ENCODE results near the gene PTPRT. TPM values are rescaled to one million over a fixed set of nuclear protein-coding genes. Genes with fewer than 3 reads are reported as not detected.

The PTPRT gene
- total and polyA plus RNA-seq, 2 of the 4 experiments (the other 2 are of a cell fraction), result not detected

GRCh38 chr20:42656130-42656529, 533.6 kb downstream of the PTPRT start:
- no peaks in the 10 kb centered on the region for H3K9me1 ChIP-seq (ENCODE audit: insufficient read depth, low read length)
- dilution Hi-C loops (cut with HindIII; ENCODE audit: low sequenced_read_pairs, unreplicated experiment) (no loop called here), intact Hi-C loops (cut with micrococcal nuclease) (no loop called here), in situ Hi-C loops (cut with MboI; ENCODE audit: low sequenced_read_pairs) (no loop called here)
- H4K5ac ChIP-seq (ENCODE audit: low read depth, low read length), result no peak overlapping the region
- no peak overlapping the region for H3K9ac ChIP-seq (ENCODE audit: low read depth, low read length)
- no peaks in the 10 kb centered on the region for H3K4me1 ChIP-seq (ENCODE audit: control insufficient read depth, insufficient read depth, low read length)
- H2BK20ac ChIP-seq (ENCODE audit: low read depth, low read length), result no peak overlapping the region
- H3K27me3 ChIP-seq (ENCODE audit: control insufficient read depth, insufficient read depth, low read length), result no peaks in the 10 kb centered on the region
- ATAC-seq (ENCODE audit: low read depth) (no peak), DNase-seq (no peak)
- POLR2A ChIA-PET (ENCODE audit: unreplicated experiment), result no interaction called here
- no peak overlapping the region for H2BK120ac ChIP-seq (ENCODE audit: low read depth, low read length)
- TF ChIP-seq FOS (IDR thresholded peaks at IDR 0.05; ENCODE audit: low read depth, low read length) (no peak), MXI1 (IDR thresholded peaks at IDR 0.05; ENCODE audit: borderline replicate concordance, low read depth, low read length) (no peak), CTCF (conservative IDR thresholded peaks at IDR 0.05; ENCODE audit: low read depth, low read length) (no peak), RFX5 (IDR thresholded peaks at IDR 0.05; ENCODE audit: low read depth, low read length) (no peak), BHLHE40 (IDR thresholded peaks at IDR 0.05; ENCODE audit: low read depth, low read length) (no peak), MAFK (IDR thresholded peaks at IDR 0.05; ENCODE audit: low read depth, low read length) (no peak), NFE2L2 (IDR thresholded peaks at IDR 0.05; ENCODE audit: low read depth, low read length) (no peak), RAD21 (IDR thresholded peaks at IDR 0.05; ENCODE audit: low read length) (no peak), SMC3 (IDR thresholded peaks at IDR 0.05; ENCODE audit: low read depth, low read length) (no peak), CHD1 (IDR thresholded peaks at IDR 0.05; ENCODE audit: low read depth, low read length) (no peak), RCOR1 (IDR thresholded peaks at IDR 0.05; ENCODE audit: insufficient replicate concordance, low read length) (no peak), MAZ (IDR thresholded peaks at IDR 0.05; ENCODE audit: borderline replicate concordance, low read depth, low read length) (no peak)
- no peak overlapping the region for H2AFZ ChIP-seq (replicated peaks; ENCODE audit: low read length, poor library complexity)
- H3K14ac ChIP-seq (replicated peaks; ENCODE audit: low read depth, low read length), result no peak overlapping the region
- no peak overlapping the region for H3K56ac ChIP-seq (ENCODE audit: extremely low read depth, insufficient read depth, low read length)
- no TSS peak for BruUV-seq (replicated peaks)
- H2BK5ac ChIP-seq (ENCODE audit: low read depth, low read length, poor library complexity, severe bottlenecking), result no peak overlapping the region
- CTCF ChIA-PET, result no interaction called here
- no peak overlapping the region for H3K18ac ChIP-seq (ENCODE audit: low read depth, low read length)
- H4K91ac ChIP-seq (ENCODE audit: insufficient read depth, low read depth, low read length), result no peak overlapping the region
- H2BK15ac ChIP-seq (ENCODE audit: low read depth, low read length), result no peak overlapping the region
- H2AK9ac ChIP-seq (replicated peaks; ENCODE audit: low read depth, low read length, poor library complexity), result no peak overlapping the region
- H3K9me3 ChIP-seq (ENCODE audit: control insufficient read depth, insufficient read depth, low read length), result peaks cover 19% of the 10 kb centered on the region
- H3K4me3 ChIP-seq (ENCODE audit: insufficient read depth, low read depth, low read length), result no peak overlapping the region
- H3K4me2 ChIP-seq (ENCODE audit: low read depth, low read length), result no peak overlapping the region
- WGBS, 2 experiments (ENCODE audit: extremely low coverage in 2 of 2, insufficient read length in 1 of 2), result no CpG with 5 or more reads among the region's 2 CpGs
- H3K36me3 ChIP-seq (ENCODE audit: control insufficient read depth, insufficient read depth, low read length), result no peaks in the 10 kb centered on the region
- H3K23ac ChIP-seq (ENCODE audit: low read depth, low read length), result no peak overlapping the region
- no peak overlapping the region for H3K4ac ChIP-seq (ENCODE audit: low read depth, low read length)
- no peak overlapping the region for H3K27ac ChIP-seq (ENCODE audit: insufficient read depth, low read length)
- no peak overlapping the region for H2AK5ac ChIP-seq (ENCODE audit: low read depth, low read length)
- H4K8ac ChIP-seq (ENCODE audit: low read depth in 2 of 2, low read length in 2 of 2), result no peak overlapping the region
- no peaks in the 10 kb centered on the region for H4K20me1 ChIP-seq (ENCODE audit: insufficient read depth, low read length)
- H3K79me1 ChIP-seq (ENCODE audit: low read depth in 1 of 2, low read length in 2 of 2), result no peaks in the 10 kb centered on the region

Data from IMR-90 (cell line).